NCI-H2171 treated with DMSO at 0.1 percent for 48 hours (cell line): ENCODE data around the gene LPAR2.
"Not testable (repeated sequence)": the region's sequence is repeated elsewhere in the genome, so short reads cannot be mapped to it uniquely, and the experiment has no call there.

ENCODE experiments used
- DNase-seq: peaks from one replicate; lab custom pipeline; 2025; lab: John Stamatoyannopoulos, UW

LPAR2 gene

GRCh38 chr19:19631346-19631745, 3.3 kb upstream of the LPAR2 start:
- DNase-seq: no peak

- no peak for DNase-seq
Observed at GRCh38 chr19:19630426-19630825, 2.4 kb upstream of the LPAR2 start.

DNA sequence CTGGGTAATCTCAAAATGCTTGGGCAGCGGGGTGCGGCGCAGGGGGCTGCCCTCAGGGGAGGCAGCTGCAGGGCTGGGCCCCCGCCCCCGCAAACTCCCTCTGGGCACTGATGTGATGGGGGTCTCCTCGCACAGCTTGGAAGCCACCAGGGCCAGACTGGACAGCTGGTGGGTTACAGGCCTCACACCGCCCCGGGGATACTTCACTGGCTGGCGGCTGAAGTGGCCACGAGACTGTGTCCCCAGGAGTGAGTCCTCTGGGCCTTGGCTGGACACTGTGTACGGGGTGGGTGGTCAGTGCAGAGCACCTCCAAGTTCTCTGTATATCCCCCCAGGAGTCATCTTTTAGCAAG, 2.0 kb upstream of the LPAR2 start:
- DNase-seq: no peak

- peak; percentile 75 for DNase-seq
Observed at GRCh38 chr19:19628501-19629134, 598 bp upstream of the LPAR2 start.

DNA sequence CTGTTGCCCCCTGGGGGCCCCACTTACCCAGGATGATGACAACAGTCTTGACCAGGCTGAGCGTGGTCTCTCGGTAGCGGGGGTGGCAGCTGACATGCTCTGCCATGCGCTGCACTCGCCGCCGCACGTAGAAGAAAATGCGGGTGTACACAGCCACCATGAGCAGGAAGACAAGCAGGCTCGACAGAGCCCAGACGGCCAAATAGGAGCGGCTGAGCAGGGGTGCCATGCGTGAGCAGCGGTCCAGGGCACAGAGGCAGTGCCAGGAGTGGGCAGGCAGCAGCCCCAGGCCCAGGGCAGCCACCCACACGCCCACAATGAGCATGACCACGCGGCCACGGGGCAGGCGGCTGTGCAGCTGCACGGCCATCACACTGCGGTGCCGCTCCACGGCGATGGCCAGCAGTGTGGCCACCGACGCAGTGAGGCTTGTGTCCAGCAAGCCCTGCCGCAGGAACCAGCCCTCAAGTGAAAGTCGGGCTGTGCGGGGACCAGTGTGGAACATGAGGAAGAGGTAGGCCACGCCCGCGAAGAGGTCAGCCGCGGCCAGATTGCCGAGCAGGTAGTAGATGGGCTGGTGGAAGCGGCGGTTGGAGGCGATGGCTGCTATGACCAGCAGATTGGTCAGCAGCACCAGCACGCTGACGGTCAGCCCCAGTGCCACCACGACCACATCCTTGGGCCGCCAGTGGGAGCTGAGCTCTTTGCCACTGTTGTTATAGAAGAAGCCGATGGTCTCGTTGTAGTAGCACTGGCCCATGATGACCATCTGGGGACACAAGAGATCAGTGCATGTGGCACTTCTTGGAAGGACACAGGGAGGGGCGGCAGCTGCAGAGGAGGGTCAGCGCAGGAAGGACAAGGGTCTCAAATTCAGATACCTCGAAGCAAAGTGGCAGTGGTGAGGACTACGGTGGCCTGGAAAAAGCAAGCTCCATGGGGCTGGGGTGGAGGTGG, 1.2 kb downstream of the LPAR2 start:
- no peak for DNase-seq

- no peak for DNase-seq
Observed at GRCh38 chr19:19624032-19624570, 3.9 kb downstream of the LPAR2 start.

DNA sequence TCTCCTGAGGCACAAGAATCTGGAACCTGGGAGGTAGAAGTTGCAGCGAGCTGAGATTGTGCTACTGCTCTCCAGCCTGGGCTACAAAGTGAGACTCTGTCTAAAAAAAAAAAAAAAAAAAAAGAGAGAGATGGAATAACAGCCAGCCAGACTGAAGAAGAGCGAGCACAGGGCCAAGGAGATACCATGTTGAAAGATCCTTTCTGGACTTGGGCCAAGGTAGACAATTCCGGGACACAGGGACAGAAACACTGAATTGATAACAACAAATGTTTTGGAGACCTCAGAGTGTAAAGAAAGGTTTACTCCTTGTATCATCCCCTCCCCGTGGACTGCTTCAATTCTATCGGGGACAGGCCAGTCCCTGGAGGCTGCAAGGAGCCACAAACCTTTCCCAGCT, 4.6 kb downstream of the LPAR2 start:
- DNase-seq: no peak

DNA sequence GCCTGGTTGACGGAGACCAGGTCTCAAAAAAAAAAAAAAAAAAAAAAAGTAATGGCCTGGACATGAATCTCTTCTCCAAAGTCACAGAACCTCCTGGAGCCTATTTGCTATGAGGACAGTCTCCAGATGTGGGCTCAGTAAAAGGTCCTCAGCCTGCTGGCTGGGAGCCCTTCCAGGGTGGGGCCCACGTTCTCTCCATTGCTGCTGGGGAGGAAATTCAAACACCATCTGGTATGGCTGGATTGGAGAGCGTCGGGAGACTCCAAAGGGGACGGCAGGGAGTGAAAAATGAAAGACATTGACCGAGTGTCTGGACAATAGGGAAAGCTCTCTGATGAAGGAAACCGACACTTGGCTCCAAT, 8.2 kb downstream of the LPAR2 start:
- no peak for DNase-seq

DNA sequence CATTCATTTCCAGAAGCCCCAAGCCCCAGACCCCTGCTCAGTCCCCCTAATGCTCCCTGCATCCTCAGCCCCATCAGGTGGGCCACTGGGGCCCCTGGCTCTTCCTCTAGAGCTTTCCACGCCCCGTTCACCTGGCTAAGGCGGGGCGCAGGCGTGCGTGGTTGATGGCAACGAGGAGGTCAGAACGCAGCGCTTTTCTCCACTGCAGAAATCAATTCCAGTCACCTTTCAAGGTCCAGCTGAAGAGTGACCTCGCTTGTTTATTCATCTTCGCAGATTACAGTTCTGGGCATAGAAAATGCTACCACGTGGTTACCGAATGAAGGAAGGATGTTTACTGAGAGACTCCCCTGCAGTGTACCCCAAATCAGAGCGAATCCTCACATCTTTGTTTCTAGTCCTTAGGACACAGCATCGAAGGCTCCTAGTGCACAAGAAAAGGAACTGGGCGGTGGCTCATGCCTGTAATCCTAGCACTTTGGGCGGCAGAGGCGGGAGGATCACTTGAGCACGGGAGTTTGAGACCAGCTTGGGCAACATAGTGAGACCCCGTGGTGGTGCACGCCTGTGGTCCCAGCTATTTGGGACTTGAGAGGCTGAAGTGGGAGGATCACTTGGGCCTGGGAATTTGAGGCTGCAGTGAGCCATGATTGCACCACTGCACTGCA, 8.7 kb downstream of the LPAR2 start:
- no peak for DNase-seq

DNA sequence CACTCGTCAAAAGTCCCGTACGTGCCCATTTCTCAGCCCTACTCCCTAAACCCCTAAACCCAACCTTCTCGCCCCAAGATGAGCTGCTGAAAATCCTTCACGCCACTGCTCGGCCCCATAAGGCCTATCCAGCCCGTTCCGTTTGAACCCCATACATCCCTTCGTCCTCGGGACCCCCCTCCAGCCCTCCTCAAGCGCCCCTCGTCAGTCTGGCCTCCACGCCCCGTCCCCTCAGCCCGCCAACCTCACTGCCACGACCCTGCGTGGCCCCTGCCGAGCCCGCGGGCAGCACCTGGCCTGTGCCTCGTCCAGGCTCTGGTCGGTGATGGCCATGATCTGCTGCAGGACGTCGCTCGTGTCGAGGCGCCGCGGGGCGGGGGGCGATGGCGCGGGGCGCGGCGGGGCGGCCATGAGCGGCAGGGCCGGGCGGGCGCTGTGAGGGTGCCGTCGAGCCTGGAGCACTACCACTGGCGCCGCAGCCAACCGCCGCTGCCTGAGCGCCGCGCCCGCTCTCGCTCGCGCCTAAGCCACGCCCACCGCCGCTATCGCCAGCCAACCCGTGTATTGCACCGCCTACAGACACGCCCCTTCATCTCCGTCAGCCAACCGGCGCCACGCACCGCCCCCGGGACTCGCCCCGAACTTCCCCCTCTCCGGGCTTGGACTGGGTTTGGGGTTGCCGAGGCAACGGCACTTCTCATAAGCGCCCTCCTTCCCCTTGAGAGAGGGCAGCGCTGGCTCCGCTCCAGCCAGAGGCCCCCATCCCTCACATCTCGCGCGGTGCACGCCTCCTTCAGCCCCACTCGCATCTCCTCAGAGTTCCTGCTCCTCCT, 9.6 kb downstream of the LPAR2 start, which contains the start of gene PBX4:
Gene PBX4 (minus strand): TSS at position 469 of the 833 bp plus-strand sequence. CDS start 58 bp downstream, at position 411.
- peak; percentile 97 for DNase-seq

DNA sequence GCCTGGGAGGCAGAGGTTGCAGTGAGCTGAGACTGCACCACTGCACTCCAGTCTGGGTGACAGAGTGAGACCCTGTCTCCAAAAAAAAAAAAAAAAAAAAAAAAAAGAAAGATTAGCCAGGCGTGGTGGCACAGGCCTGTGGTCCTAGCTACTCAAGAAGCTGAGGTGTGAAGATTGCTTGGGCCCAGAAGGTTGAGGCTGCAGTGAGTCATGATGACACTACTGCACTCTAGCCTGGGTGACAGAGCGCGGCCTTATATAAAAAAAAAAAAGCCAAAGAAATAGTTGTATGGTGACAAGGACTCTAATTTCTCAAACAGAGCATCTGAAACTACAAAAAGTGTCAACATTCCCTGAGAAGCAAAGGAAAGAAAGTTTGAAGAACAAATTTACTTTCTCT, 12.9 kb downstream of the LPAR2 start:
- DNase-seq: no peak

GRCh38 chr19:19613506-19613905, 14.5 kb downstream of the LPAR2 start:
- DNase-seq: no peak

DNA sequence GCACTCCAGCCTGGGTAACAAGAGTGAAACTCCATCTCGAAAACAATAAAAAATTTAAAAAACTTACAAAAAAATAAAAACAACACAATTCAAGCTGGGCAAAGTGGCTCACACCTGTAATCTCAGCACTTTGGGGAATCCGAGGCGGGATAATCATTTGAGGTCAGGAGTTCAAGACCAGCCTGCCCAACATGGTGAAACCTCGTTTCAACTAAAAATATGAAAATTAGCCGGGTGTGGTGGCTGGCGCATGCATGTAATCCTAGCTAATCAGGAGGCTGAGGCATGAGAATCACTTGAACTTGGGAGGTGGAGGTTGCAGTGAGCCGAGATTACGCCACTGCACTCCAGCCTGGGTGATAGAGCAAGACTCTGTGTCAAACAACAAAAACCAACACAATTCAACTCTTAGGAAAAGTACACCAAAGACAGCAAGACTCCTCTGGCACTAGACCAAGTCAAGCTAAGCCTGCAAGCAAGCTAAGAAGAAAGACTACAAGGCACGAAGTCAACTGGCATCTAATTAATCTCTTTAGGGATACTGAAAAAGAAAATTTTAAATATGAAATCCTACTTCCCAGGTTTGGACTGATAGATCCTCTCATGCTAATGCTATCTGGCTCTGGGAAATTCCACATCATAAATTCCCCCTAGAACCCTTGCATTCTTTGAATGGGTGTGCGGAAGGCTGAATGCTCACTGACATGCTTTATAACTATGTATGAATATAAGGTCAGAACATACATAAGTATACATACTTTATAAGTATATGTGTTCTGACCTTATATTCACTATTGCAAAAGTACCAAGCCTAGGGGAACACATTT, 17.4 kb downstream of the LPAR2 start:
- no peak for DNase-seq

DNA sequence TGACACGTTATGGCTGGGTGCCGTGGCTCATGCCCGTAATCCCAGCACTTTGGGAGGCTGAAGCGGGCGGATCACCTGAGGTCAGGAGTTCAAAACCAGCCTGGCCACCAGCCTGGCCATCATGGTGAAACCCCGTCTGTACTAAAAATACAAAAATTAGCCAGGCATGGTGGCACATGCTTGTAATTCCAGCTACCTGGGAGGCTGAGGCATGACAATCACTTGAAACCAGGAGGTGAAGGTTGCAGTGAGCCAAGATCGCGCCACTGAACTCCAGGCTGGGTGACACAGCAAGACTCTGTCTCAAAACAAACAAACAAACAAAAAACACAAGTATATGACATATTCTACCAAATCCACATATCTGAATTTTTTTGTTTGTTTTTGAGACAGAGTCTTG, 21.3 kb downstream of the LPAR2 start:
- not testable (repeated sequence) for DNase-seq

DNA sequence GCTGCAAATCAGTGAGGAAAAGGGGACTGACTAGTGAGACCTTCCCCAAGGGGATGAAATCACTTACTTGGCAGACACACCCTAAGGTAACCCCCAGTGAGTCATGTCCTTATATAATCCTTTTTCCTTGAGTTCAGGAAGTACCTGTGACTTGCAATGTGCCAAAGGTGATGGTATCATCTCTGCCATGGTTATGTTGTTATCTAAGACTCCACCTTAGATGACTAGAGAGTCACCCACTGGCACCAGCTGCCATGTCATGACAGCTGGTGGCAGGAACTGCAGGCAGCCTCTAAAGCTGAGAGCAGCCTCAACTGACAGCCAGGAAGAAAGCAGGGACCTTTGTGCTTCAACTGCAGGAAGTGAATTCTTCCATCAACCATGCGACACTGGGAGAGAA, 22.0 kb downstream of the LPAR2 start:
- peak; percentile 83 for DNase-seq

GRCh38 chr19:19602713-19603324, 25.2 kb downstream of the LPAR2 start:
- DNase-seq: no peak

DNA sequence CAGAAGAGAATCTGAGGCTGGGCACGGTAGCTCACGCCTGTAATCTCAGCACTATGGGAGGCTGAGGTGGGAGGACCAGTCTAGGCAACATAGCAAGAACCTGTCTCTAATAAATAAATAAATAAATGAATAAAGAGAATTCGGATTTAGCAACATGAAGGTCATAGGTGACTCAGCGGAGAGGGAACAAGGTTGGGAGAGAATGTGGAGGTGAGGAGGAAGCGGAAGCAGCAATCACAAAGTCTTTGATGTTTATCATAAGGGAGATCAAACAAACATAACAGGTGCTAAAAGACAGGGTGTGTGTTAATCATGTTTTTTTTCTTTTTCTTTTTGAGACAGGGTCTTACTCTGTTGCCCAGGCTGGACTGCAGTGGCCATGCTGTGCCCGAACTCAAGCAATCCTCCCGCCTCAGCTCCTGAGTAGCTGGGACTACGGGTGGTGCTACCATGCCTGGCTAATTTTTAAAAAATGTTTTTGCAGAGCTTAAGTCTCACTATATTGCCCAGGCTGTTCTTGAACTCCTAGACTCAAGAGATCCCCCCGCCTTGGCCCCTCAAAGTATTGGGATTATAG, 25.8 kb downstream of the LPAR2 start:
- no peak for DNase-seq

- DNase-seq: no peak
Observed at GRCh38 chr19:19600793-19601330, 27.2 kb downstream of the LPAR2 start.

DNA sequence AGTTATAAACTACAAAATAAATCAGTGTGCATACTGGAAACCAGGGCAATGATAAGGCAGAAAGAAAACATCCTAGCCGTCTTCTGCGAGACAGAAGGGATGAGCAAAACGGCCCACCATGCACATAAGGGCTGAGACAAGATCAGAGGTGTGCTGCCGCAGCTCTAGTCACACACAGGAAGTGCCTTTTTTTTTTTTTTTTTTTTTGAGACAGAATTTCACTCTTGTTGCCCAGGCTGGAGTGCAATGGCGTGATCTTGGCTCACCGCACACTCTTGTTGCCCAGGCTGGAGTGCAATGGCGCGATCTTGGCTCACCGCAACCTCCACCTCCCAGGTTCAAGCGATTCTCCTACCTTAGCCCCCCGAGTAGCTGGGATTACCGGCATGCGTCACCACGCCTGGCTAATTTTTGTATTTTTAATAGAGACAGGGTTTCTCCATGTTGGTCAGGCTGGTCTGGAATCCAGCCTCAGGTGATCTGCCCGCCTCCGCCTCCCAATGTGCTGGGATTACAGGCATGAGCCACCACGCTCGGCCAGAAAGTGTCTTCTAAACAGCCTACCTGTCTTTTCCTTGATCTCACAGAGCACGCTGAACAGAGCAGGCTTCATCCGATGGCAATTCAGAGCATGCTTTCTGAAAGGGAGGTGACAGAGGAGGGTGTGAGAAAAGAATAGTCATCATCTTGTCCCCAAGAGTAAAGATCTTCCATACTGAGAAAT, 29.1 kb downstream of the LPAR2 start:
- DNase-seq: not testable (repeated sequence)
